GM18870 (cell line): Measurements from ENCODE around the gene NDST1.

Experiments used
- ATAC-seq: cut with Tn5 transposase; IDR thresholded peaks from one replicate; pipeline ENCODE4 v1.9.1; 2021; ENCODE audit warnings: moderate library complexity; ENCODE audit not compliant: unreplicated experiment

NDST1 gene

GRCh38 chr5:150540615-150541396 lies 32.9 kb downstream of the NDST1 start:
- ATAC-seq: no peak

GRCh38 chr5:150541397-150541675 lies 33.4 kb downstream of the NDST1 start:
- no peak for ATAC-seq

GRCh38 chr5:150541895-150542294 lies 34.0 kb downstream of the NDST1 start:
- ATAC-seq: no peak

GRCh38 chr5:150542933-150543445 lies 35.1 kb downstream of the NDST1 start:
- no peak for ATAC-seq

- ATAC-seq: peak; percentile 81
These were observed 36.8 kb downstream of the NDST1 start for GRCh38 chr5:150544611-150545219.

- ATAC-seq: no peak
These were observed 37.3 kb downstream of the NDST1 start for GRCh38 chr5:150545246-150545645.

- ATAC-seq: no peak
These were observed 40.2 kb downstream of the NDST1 start for GRCh38 chr5:150548123-150548522.

- ATAC-seq: no peak
These were observed 41.8 kb downstream of the NDST1 start for GRCh38 chr5:150549735-150550134.

- ATAC-seq: no peak
These were observed 42.4 kb downstream of the NDST1 start for GRCh38 chr5:150550286-150550685.

- no peak for ATAC-seq
These were observed 43.1 kb downstream of the NDST1 start for GRCh38 chr5:150551066-150551465.

GRCh38 chr5:150553402-150553801 lies 45.5 kb downstream of the NDST1 start:
- no peak for ATAC-seq

- no peak for ATAC-seq
These were observed 46.0 kb downstream of the NDST1 start for GRCh38 chr5:150553911-150554310.

GRCh38 chr5:150554857-150555256 lies 46.9 kb downstream of the NDST1 start:
- no peak for ATAC-seq

- no peak for ATAC-seq
These were observed 48.2 kb downstream of the NDST1 start for GRCh38 chr5:150556106-150556505.

GRCh38 chr5:150556859-150557508 lies 49.1 kb downstream of the NDST1 start:
- peak; percentile 51 for ATAC-seq

GRCh38 chr5:150557509-150557872 lies 49.6 kb downstream of the NDST1 start:
- ATAC-seq: no peak

GRCh38 chr5:150558088-150558621 lies 50.2 kb downstream of the NDST1 start:
- no peak for ATAC-seq

- ATAC-seq: no peak
These were observed 51.2 kb downstream of the NDST1 start for GRCh38 chr5:150559088-150559487.

GRCh38 chr5:150559701-150560100 lies 51.8 kb downstream of the NDST1 start:
- no peak for ATAC-seq

- no peak for ATAC-seq
These were observed 52.7 kb downstream of the NDST1 start for GRCh38 chr5:150560401-150561191.

GRCh38 chr5:150561192-150561512 lies 53.2 kb downstream of the NDST1 start:
- ATAC-seq: no peak
